Endothelial cell of umbilical vein (primary cell): ENCODE results near the gene TEK. TPM values are rescaled to one million over a fixed set of nuclear protein-coding genes. Genes with fewer than 3 reads are reported as not detected.

Experiments used
- BruUV-seq: library from RNA; stranded (reverse); fragments of 400-500 nt; replicated peaks from 2 replicates; lab custom pipeline; 2021; lab: Mats Ljungman, UMichigan
- CTCF ChIA-PET: fragments of 300-600, 350-600 bp; sonication (Branson Sonifier 250); formaldehyde crosslinking; loops from one replicate; lab custom pipeline; 2021; ENCODE audit warnings: antibody characterized with exemption, inconsistent platforms; lab: Charles Lee
- POLR2A ChIA-PET: fragments of 300-600, 350-600 bp; sonication (Branson Sonifier 250); formaldehyde crosslinking; loops from one replicate; lab custom pipeline; 2021; ENCODE audit warnings: antibody characterized with exemption, inconsistent platforms; lab: Charles Lee
- DNase-seq: peaks from one replicate; pipeline ENCODE4 v3.0.0-alpha.2; 2011; ENCODE audit warnings: low read depth, low spot score
- FAIRE-seq: peaks from 2 replicates; lab custom pipeline; 2011; peaks lifted over from hg19 to GRCh38; lab: Jason Lieb, UNC
- H2AFZ ChIP-seq: 2 replicates; pipeline ENCODE4 v1.6.0; 2012; ENCODE audit warnings: low read depth, low read length, control low read depth, inconsistent platforms
- H3K27ac ChIP-seq: 2 replicates; pipeline ENCODE4 v1.5.1; 2011; ENCODE audit warnings: low read depth, mild to moderate bottlenecking, control low read depth, low read length, moderate library complexity; ENCODE audit not compliant: insufficient read depth
- H3K27me3 ChIP-seq, 2 experiments: 2 replicates each; pipeline versions ENCODE4 v1.6.0 to v1.6.1; 2011; ENCODE audit warnings: low read length in 2 of 2, mixed read lengths in 1 of 2; ENCODE audit not compliant: control insufficient read depth in 2 of 2, insufficient read depth in 2 of 2
- H3K36me3 ChIP-seq, 2 experiments: 2 replicates in 1 of 2; 3 replicates in 1 of 2; pipeline ENCODE4 v1.5.1; 2011; ENCODE audit warnings: low read length in 2 of 2, mild to moderate bottlenecking in 1 of 2, moderate library complexity in 1 of 2; ENCODE audit not compliant: control insufficient read depth in 2 of 2, insufficient read depth in 2 of 2; ENCODE audit errors: extremely low read depth in 1 of 2
- H3K4me1 ChIP-seq: 3 replicates; pipeline ENCODE4 v1.5.1; 2011; ENCODE audit warnings: mild to moderate bottlenecking, low read length; ENCODE audit not compliant: control insufficient read depth, insufficient read depth; ENCODE audit errors: extremely low read depth
- H3K4me2 ChIP-seq: 2 replicates; pipeline ENCODE4 v1.6.1; 2011; ENCODE audit warnings: low read length, control low read depth, mixed read lengths; ENCODE audit not compliant: insufficient read depth
- H3K4me3 ChIP-seq, 3 experiments: fragments of 200-600 bp in 1 of 3; sonication (generic), shearing (Covaris generic) in 1 of 3; replicated peaks in 1 of 3; 2 replicates each; pipeline ENCODE4 v1.5.1; 2011 to 2016; ENCODE audit warnings: control low read depth in 3 of 3, low read length in 3 of 3, mild to moderate bottlenecking in 2 of 3, inconsistent platforms in 1 of 3, low read depth in 1 of 3, moderate library complexity in 1 of 3; ENCODE audit not compliant: insufficient read depth in 1 of 3
- H3K79me2 ChIP-seq: 2 replicates; pipeline ENCODE4 v1.6.0; 2012; ENCODE audit warnings: low read length, inconsistent platforms; ENCODE audit not compliant: control insufficient read depth, insufficient read depth
- H3K9ac ChIP-seq: replicated peaks from 2 replicates; pipeline ENCODE3; 2011; ENCODE audit warnings: low read length, control low read depth; ENCODE audit not compliant: insufficient read depth; ENCODE audit errors: extremely low read depth
- H3K9me1 ChIP-seq: replicated peaks from 3 replicates; pipeline ENCODE4 v1.6.0; 2011; ENCODE audit warnings: mild to moderate bottlenecking, low read length; ENCODE audit not compliant: control insufficient read depth, insufficient read depth; ENCODE audit errors: extremely low read depth
- H3K9me3 ChIP-seq: replicated peaks from 2 replicates; pipeline ENCODE4 v1.5.1; 2012; ENCODE audit warnings: low read length, inconsistent platforms; ENCODE audit not compliant: control insufficient read depth, insufficient read depth
- H4K20me1 ChIP-seq: replicated peaks from 2 replicates; pipeline ENCODE3; 2011; ENCODE audit warnings: mild to moderate bottlenecking, low read length; ENCODE audit not compliant: control insufficient read depth, insufficient read depth; ENCODE audit errors: extremely low read depth
- EZH2 ChIP-seq: IDR thresholded peaks from 2 replicates; pipeline ENCODE4 v1.6.1; 2012; ENCODE audit warnings: borderline replicate concordance, low read depth, mild to moderate bottlenecking, moderate library complexity, low read length, inconsistent platforms; ENCODE audit not compliant: severe bottlenecking
- FOS ChIP-seq: IDR thresholded peaks from 2 replicates; pipeline ENCODE4 v1.6.1; 2011; ENCODE audit warnings: mild to moderate bottlenecking, low read length, moderate library complexity, borderline replicate concordance; ENCODE audit not compliant: insufficient read depth
- GATA2 ChIP-seq: IDR thresholded peaks from 2 replicates; pipeline ENCODE4 v1.7.0; 2011; ENCODE audit warnings: low read depth, mild to moderate bottlenecking, moderate library complexity, mixed read lengths, low read length; ENCODE audit not compliant: insufficient read length, insufficient read depth
- JUN ChIP-seq: IDR thresholded peaks from 2 replicates; pipeline ENCODE4 v1.6.1; 2011; ENCODE audit warnings: borderline replicate concordance, low read depth; ENCODE audit not compliant: insufficient read length, insufficient read depth
- MYC ChIP-seq: IDR thresholded peaks from one replicate; pipeline ENCODE4 v1.6.1; 2011; ENCODE audit warnings: mild to moderate bottlenecking, low read depth, low read length
- POLR2A ChIP-seq: IDR thresholded peaks from 2 replicates; pipeline ENCODE4 v1.6.1; 2012; ENCODE audit warnings: low read depth, mild to moderate bottlenecking, control low read depth, low read length
- POLR2AphosphoS5 ChIP-seq: IDR thresholded peaks from 2 replicates; pipeline ENCODE4 v1.6.1; 2012; ENCODE audit warnings: low read depth, mild to moderate bottlenecking, control low read depth, low read length, moderate library complexity; ENCODE audit not compliant: insufficient read depth
- dilution Hi-C: fragments of 300-500 bp; cut with MboI; formaldehyde crosslinking; loops from one replicate; pipeline ENCODE4 v1.15.0; 2019; ENCODE audit warnings: low sequenced_read_pairs; ENCODE audit not compliant: extremely low pct_ligation_motif_present
- intact Hi-C: fragments of 100-400 bp; cut with micrococcal nuclease; formaldehyde crosslinking; loops from one replicate; pipeline ENCODE4 v1.10.0; 2022
- polyA plus RNA-seq, 4 experiments: library from polyadenylated mRNA; depleted of rRNA in 3 of 4; stranded (reverse) in 3 of 4; unstranded in 1 of 4; fragments of >200 nt; gene quantifications; 2 replicates each; pipeline versions ENCODE4 v1.2.1 to v1.2.3, GENCODE V29; 2011 to 2012; ENCODE audit warnings: missing spikeins in 1 of 4
- total RNA-seq: library from RNA; stranded (reverse); gene quantifications from 2 replicates; pipeline ENCODE4 v1.2.3, GENCODE V29; 2021
- TF ChIP-seq, protein P1 (sequence below), 2 donors: IDR thresholded peaks; 1 replicate in 1 of 2; 2 replicates in 1 of 2; pipeline ENCODE4 v1.5.1; 2011; ENCODE audit warnings: low read length in 2 of 2, mild to moderate bottlenecking in 2 of 2, moderate library complexity in 2 of 2, control low read depth in 1 of 2, inconsistent platforms in 1 of 2, low read depth in 1 of 2; ENCODE audit not compliant: insufficient read depth in 1 of 2; ENCODE audit errors: extremely low read depth in 1 of 2
- TF ChIP-seq, protein P2 (sequence below): IDR thresholded peaks from 2 replicates; pipeline ENCODE4 v1.6.1; 2011; ENCODE audit not compliant: insufficient read depth, insufficient read length

Gene TEK
- total and polyA plus RNA-seq, 2 donors (not counting 3 experiments of a cell fraction or from before 2014, with no cell fraction given) = 26.9 to 44.1 TPM

DNA sequence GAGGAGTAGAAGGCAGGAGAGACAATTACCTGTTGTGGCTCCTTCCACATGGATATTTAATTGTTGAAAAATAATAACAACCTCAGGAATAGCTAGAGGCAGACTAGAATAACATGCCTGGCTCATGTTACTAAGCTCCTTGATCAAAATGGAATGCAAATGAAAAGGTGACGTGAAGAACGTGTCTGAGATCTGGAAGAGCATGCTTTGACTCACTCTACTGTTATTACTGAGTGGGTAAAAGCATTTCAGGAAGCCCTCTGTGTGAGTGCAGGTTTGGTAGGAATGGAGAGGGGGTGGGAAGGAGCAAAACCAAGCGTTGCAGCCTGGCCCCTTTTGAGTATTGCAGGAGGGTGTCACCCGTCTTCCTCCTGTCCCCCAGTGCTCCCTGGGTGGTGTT lies 103.2 kb downstream of the TEK start:
- H3K9ac ChIP-seq = no peak overlapping the region
- peaks cover 11 to 16% of the 10 kb centered on the region in 2 experiments for H3K36me3 ChIP-seq
- no peak for TF ChIP-seq GATA2
- TF ChIP-seq EZH2 = no peak
- TF ChIP-seq POLR2AphosphoS5 = no peak
- no peak for TF ChIP-seq JUN
- no peak for TF ChIP-seq POLR2A
- no peak overlapping the region for H2AFZ ChIP-seq
- intact Hi-C loops = no loop called here
- H3K9me3 ChIP-seq = no peaks in the 10 kb centered on the region
- BruUV-seq = no TSS peak
- DNase-seq (no peak), FAIRE-seq (no peak)
- dilution Hi-C loops = no loop called here
- CTCF ChIA-PET = no interaction called here
- H3K4me1 ChIP-seq = no peaks in the 10 kb centered on the region
- H3K4me3 ChIP-seq = no peak overlapping the region
- no peak overlapping the region for H3K27ac ChIP-seq
- no peak overlapping the region for H3K4me2 ChIP-seq
- no peaks in the 10 kb centered on the region for H3K9me1 ChIP-seq
- no peaks in the 10 kb centered on the region for H4K20me1 ChIP-seq
- H3K79me2 ChIP-seq = no peaks in the 10 kb centered on the region
- no peaks in the 10 kb centered on the region for H3K27me3 ChIP-seq
- POLR2A ChIA-PET = interaction anchor here (0.7 kb wide), 1 partner anchor 9 kb away, joined by 4 read pairs; no protein-coding TSS in a partner anchor

DNA sequence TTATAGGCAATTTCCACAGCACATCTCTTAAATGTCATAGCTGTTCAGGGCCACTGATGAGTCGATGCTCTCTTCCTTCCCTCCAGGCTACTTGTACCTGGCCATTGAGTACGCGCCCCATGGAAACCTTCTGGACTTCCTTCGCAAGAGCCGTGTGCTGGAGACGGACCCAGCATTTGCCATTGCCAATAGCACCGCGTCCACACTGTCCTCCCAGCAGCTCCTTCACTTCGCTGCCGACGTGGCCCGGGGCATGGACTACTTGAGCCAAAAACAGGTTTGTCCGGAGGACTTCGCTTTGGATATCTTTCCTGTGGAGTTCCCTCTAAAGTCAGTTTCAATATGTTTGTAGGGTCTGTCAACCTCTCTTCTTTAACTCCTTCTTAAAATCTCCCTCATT lies 103.6 kb downstream of the TEK start:
- BruUV-seq = no TSS peak
- Histone ChIP-seq H3K4me1 (no peaks in the 10 kb centered on the region), H3K27ac (no peak overlapping the region), H3K4me2 (no peak overlapping the region), H3K9ac (no peak overlapping the region), H2AFZ (no peak overlapping the region), H3K9me3 (no peaks in the 10 kb centered on the region), H3K4me3 (no peak overlapping the region), H4K20me1 (no peaks in the 10 kb centered on the region), H3K27me3 (no peaks in the 10 kb centered on the region), H3K79me2 (no peaks in the 10 kb centered on the region), H3K9me1 (no peaks in the 10 kb centered on the region), H3K36me3 (peaks cover 11 to 16% of the 10 kb centered on the region in 2 experiments)
- intact Hi-C loops = no loop called here
- FAIRE-seq = no peak
- TF ChIP-seq, protein P1, sequence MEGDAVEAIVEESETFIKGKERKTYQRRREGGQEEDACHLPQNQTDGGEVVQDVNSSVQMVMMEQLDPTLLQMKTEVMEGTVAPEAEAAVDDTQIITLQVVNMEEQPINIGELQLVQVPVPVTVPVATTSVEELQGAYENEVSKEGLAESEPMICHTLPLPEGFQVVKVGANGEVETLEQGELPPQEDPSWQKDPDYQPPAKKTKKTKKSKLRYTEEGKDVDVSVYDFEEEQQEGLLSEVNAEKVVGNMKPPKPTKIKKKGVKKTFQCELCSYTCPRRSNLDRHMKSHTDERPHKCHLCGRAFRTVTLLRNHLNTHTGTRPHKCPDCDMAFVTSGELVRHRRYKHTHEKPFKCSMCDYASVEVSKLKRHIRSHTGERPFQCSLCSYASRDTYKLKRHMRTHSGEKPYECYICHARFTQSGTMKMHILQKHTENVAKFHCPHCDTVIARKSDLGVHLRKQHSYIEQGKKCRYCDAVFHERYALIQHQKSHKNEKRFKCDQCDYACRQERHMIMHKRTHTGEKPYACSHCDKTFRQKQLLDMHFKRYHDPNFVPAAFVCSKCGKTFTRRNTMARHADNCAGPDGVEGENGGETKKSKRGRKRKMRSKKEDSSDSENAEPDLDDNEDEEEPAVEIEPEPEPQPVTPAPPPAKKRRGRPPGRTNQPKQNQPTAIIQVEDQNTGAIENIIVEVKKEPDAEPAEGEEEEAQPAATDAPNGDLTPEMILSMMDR (IDR thresholded peaks at IDR 0.05; ENCODE audit: extremely low read depth in 1 of 2, insufficient read depth in 1 of 2, low read depth in 1 of 2, low read length in 2 of 2) = no peak
- TF ChIP-seq JUN (no peak), POLR2A (no peak), GATA2 (no peak), POLR2AphosphoS5 (no peak), EZH2 (no peak), MYC (no peak), FOS (no peak)
- TF ChIP-seq, protein P2, sequence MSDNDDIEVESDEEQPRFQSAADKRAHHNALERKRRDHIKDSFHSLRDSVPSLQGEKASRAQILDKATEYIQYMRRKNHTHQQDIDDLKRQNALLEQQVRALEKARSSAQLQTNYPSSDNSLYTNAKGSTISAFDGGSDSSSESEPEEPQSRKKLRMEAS = no peak
- no peak for DNase-seq
- ChIA-PET CTCF (no interaction called here), POLR2A (interaction anchor here (0.7 kb wide), 1 partner anchor 8 kb away, joined by 4 read pairs; no protein-coding TSS in a partner anchor)
- dilution Hi-C loops = no loop called here
